HG03139 (cell line): ENCODE data around the gene MARCHF10.

Experiments
- ATAC-seq: cut with Tn5 transposase; IDR thresholded peaks from one replicate; pipeline ENCODE4 v1.9.1; 2021; ENCODE audit not compliant: unreplicated experiment

The MARCHF10 gene

GRCh38 chr17:62681061-62681938, 126.8 kb downstream of the MARCHF10 start:
- no peak for ATAC-seq

- ATAC-seq = no peak
These were observed 127.5 kb downstream of the MARCHF10 start for GRCh38 chr17:62680541-62681052.

GRCh38 chr17:62679866-62680377, 128.2 kb downstream of the MARCHF10 start:
- no peak for ATAC-seq

GRCh38 chr17:62678214-62678919, 129.7 kb downstream of the MARCHF10 start:
- ATAC-seq = no peak

DNA sequence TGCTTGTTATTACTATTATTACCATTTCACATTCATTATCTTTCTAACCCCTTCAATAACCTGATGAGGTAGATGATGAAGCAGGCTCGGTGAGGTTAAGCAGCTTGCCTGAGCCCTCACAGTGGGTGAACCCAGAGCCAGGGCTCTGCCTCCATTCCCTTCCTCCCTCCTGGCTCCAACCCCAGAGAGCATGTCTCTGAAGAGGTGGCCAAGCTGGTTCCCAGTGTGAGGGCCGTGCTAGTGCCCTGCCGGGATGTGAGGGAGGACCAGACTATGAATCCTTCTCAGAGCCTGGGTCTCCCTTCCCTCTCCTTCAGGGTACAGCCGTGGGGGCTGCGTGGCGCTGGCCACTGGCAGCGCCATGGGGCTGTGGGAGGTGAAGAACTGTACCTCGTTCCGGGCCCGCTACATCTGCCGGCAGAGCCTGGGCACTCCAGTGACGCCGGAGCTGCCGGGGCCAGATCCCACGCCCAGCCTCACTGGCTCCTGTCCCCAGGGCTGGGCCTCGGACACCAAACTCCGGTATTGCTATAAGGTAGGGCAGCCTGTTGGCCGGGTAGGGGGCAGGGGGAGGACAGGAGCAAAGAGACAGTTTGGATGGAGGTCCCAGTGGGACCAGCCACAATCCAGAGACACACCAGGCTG, 131.0 kb downstream of the MARCHF10 start:
- ATAC-seq = no peak

DNA sequence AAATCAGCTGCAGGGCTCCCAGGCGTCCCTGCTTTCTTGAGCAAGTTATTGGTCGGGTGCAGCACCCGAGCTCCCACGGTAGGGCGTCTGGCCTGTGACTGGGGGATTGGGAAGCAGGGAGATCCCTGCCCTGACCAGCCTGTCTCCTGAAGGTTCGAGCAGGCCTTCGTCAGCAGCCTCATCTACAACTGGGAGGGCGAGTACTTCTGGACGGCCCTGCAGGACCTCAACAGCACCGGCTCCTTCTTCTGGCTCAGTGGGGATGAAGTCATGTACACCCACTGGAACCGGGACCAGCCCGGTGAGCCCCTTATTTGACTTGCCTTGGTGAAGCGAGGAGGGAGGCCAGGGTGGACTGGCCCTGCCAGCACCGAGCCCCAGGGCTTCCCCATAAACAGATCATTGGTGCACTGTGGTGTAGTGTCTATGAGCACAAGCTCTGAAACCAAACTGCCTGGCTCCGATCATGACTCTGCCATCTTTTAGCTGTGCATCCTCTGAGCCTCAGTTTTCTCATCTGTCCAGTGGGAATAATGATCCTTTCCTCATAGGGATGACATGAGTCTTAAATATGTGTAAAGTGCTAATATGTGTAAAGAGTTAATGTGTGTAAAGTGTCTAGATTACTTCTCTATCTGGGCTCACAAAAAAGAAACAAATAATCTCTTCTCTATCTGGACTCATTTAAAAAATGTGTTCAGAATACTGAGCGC, 131.7 kb downstream of the MARCHF10 start:
- no peak for ATAC-seq

GRCh38 chr17:62675701-62676100, 132.4 kb downstream of the MARCHF10 start:
- no peak for ATAC-seq

DNA sequence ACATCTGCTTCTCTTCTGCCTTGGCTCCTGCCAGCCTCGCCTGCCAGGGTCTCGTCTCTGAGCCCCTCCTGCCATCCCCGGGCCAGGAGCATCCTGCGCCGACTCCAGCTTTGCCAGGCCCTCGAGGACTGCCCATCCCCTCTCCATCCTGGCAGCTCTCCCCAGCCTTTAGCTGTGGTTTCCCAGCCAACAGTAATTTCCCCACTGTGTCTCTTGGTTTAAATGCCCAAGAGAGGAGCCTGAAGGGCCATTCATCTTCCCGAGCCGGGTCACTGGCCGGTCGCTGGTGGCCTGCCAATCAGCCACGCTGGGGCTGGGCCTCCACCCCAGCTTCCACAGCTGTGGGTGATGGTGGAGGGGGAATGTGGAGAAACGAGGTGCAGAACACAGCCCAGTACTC, 132.9 kb downstream of the MARCHF10 start:
- ATAC-seq = no peak

DNA sequence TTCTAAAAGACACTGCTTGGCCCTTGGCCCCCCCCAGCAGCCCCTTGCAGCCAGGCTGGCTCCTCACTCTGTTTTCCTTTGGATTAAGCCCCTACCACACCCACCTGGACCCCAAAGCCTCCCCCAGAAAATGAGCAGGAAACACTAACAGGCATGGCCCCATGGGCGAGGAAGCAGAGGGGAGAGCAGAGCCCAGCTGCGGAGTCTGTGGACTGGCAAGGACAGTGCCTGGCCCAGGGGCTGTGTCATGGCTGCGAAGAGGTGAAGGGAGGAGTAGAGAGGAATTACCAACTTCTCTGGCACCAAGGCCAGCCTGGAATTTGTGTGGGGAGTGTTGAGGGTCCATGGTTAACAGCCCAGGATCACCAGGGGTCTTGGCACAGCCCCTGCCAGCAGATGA, 133.3 kb downstream of the MARCHF10 start:
- no peak for ATAC-seq

- no peak for ATAC-seq
These were observed 133.8 kb downstream of the MARCHF10 start for GRCh38 chr17:62674363-62674739.

- ATAC-seq = no peak
These were observed 134.3 kb downstream of the MARCHF10 start for GRCh38 chr17:62673614-62674362.

DNA sequence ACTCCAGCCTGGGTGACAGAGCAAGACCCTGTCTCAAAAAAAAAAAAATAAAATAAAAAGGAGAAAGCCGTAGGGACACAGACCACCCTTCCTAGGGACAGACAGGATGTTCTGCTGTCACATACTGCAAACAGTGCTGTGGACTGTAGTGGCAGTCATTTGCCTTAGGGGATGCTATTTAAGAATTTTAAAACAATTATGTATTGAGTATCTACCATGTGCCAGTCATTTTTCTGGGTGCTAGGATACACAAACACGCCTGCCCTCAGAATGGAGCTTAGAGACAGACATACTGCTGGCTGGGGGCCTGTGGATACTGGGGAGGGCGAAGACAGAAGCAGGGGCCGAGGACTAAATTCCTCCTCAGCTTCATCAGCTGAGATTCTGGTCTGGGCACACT, 135.2 kb downstream of the MARCHF10 start:
- ATAC-seq = no peak

DNA sequence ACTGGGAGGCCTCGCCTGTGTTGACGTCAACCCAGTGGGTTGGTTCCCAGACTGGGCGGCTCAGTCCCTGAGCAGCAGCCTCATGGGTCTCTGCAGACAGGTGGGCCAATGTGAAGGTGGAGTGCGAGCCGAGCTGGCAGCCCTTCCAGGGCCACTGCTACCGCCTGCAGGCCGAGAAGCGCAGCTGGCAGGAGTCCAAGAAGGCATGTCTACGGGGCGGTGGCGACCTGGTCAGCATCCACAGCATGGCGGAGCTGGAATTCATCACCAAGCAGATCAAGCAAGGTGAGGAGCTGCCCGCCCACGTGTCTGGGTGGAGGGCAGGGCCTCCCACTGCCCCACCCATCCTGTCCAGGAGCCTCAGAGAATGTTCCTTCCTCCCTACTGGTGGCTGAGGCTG, 136.6 kb downstream of the MARCHF10 start:
- ATAC-seq = no peak

GRCh38 chr17:62670202-62670821, 137.8 kb downstream of the MARCHF10 start:
- ATAC-seq = no peak

GRCh38 chr17:62668091-62668804, 139.9 kb downstream of the MARCHF10 start:
- ATAC-seq = no peak

DNA sequence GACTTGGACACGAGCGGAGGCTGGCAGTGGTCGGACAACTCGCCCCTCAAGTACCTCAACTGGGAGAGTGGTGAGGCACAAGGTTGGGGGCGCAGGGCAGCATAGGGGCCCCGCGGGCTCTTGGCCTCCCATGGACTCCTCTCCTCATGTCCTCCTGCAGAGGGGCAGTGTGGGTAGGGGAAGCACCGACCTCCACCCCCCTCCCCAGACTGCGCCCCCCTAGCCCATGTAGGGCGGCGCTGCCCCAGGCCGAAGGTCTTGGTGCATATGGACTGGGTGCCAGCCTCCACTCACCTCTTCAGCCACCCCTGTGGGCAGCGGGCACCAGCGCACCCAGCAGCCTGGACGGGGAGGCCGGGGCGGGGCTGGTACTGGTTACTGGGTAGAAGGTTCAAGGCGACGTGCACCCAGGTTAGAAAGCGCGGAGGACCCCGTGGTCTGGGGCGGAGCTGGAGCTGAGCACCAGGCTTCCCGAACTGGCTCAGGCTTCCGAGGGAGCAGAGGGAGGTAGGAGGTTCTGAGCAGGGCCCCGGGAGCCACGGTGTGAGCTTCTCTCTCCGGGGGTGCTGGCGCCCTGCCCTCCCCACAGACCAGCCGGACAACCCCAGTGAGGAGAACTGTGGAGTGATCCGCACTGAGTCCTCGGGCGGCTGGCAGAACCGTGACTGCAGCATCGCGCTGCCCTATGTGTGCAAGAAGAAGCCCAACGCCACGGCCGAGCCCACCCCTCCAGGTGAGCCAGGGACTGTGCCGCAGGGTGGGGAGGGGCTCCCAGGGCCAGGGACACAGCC, 141.1 kb downstream of the MARCHF10 start:
- ATAC-seq = no peak

DNA sequence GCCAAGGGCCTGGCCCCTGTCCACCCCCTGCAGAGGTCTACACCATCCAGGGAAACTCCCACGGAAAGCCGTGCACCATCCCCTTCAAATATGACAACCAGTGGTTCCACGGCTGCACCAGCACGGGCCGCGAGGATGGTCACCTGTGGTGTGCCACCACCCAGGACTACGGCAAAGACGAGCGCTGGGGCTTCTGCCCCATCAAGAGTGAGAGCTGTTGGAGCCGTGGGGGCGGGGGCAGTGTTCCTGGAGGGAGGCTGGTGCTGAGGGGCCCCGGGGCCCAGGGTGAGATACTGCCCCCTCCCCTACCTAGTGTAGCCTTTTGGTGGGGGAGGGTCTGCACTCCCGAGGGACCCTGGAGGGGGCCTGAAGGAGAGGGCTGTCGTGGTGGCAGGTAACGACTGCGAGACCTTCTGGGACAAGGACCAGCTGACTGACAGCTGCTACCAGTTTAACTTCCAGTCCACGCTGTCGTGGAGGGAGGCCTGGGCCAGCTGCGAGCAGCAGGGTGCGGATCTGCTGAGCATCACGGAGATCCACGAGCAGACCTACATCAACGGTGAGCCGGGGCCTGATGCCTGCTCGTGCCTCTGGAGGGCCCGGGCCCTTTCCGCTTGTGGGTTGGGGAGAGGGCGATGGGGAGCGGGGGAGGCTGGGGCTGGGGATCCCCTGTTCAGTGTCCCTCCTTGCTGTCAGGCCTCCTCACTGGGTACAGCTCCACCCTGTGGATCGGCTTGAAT, 141.9 kb downstream of the MARCHF10 start:
- no peak for ATAC-seq

DNA sequence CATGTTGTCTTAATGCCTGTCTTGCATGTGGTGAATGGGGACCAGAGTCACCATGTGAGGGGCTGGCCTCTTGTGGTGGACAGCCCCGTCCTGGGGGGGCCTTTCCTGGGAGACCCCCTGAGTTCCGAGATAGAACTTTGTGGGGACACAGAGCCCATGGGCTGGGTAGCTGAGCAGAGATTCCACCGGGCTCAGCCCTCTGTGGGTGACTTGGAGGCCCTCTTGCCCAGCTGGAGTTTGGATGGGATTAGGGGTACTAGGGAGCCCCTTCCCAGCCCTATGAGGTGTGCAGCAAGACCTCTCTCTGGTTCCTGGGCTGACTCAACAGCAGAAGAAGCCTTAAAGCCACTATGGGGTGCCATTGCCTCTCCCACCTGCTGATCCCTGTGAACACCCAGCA, 142.5 kb downstream of the MARCHF10 start:
- ATAC-seq = no peak
